ENCODE results near the gene RAB1A.

RAB1A gene

GRCh38 chr2:65120990-65121693 lies 8.8 kb downstream of the RAB1A start:
- ATAC-seq (no peak), DNase-seq (no peak)
- H3K4me1 Mint-ChIP-seq: peaks cover 81% of the 10 kb centered on the region
- H3K4me3 Mint-ChIP-seq: no peak overlapping the region
- no peaks in the 10 kb centered on the region for H3K9me3 Mint-ChIP-seq
- no peaks in the 10 kb centered on the region for H3K27me3 Mint-ChIP-seq
- H3K27ac Mint-ChIP-seq: no peak overlapping the region

GRCh38 chr2:65116645-65117044 lies 13.3 kb downstream of the RAB1A start:
- no peak for ATAC-seq
- no peak overlapping the region for H3K27ac Mint-ChIP-seq
- H3K4me3 Mint-ChIP-seq: no peak overlapping the region
- H3K27me3 Mint-ChIP-seq: no peaks in the 10 kb centered on the region
- no peaks in the 10 kb centered on the region for H3K9me3 Mint-ChIP-seq
- H3K4me1 Mint-ChIP-seq: peaks cover 69% of the 10 kb centered on the region
- DNase-seq: no peak

GRCh38 chr2:65114921-65115320 lies 15.0 kb downstream of the RAB1A start:
- Mint-ChIP-seq H3K4me1 (peaks cover 51% of the 10 kb centered on the region), H3K4me3 (no peak overlapping the region), H3K27me3 (no peaks in the 10 kb centered on the region), H3K9me3 (no peaks in the 10 kb centered on the region), H3K27ac (no peak overlapping the region)
- DNase-seq (no peak), ATAC-seq (no peak)

GRCh38 chr2:65113816-65114215 lies 16.1 kb downstream of the RAB1A start:
- H3K27ac Mint-ChIP-seq: no peak overlapping the region
- H3K4me1 Mint-ChIP-seq: peaks cover 42% of the 10 kb centered on the region

GRCh38 chr2:65113229-65113628 lies 16.7 kb downstream of the RAB1A start:
- DNase-seq (no peak), ATAC-seq (no peak)
- Mint-ChIP-seq H3K4me1 (peaks cover 37% of the 10 kb centered on the region), H3K27me3 (no peaks in the 10 kb centered on the region), H3K9me3 (no peaks in the 10 kb centered on the region), H3K27ac (no peak overlapping the region), H3K4me3 (no peak overlapping the region)

More at GRCh38 chr2:65113816-65114215, 16.1 kb downstream of the RAB1A start:
- DNase-seq (no peak), ATAC-seq (no peak)
- no peaks in the 10 kb centered on the region for H3K9me3 Mint-ChIP-seq
- no peak overlapping the region for H3K4me3 Mint-ChIP-seq
- H3K27me3 Mint-ChIP-seq: no peaks in the 10 kb centered on the region

- Mint-ChIP-seq H3K27ac (peak overlapping the region in 1 of 2 donors; percentile 42), H3K4me3 (no peak overlapping the region), H3K4me1 (peaks cover 31% of the 10 kb centered on the region), H3K27me3 (no peaks in the 10 kb centered on the region), H3K9me3 (no peaks in the 10 kb centered on the region)
- DNase-seq: no peak
- ATAC-seq: no peak
Measured at GRCh38 chr2:65112633-65113032, 17.3 kb downstream of the RAB1A start.

GRCh38 chr2:65108780-65109179 lies 21.1 kb downstream of the RAB1A start:
- H3K27me3 Mint-ChIP-seq: no peaks in the 10 kb centered on the region
- ATAC-seq (no peak), DNase-seq (no peak)
- no peak overlapping the region for H3K27ac Mint-ChIP-seq
- peaks cover 15% of the 10 kb centered on the region for H3K4me1 Mint-ChIP-seq
- no peaks in the 10 kb centered on the region for H3K9me3 Mint-ChIP-seq
- H3K4me3 Mint-ChIP-seq: no peak overlapping the region

- Mint-ChIP-seq H3K9me3 (no peaks in the 10 kb centered on the region), H3K4me1 (peaks cover 12% of the 10 kb centered on the region), H3K4me3 (no peak overlapping the region), H3K27me3 (no peaks in the 10 kb centered on the region), H3K27ac (peak overlapping the region in 1 of 2 donors; percentile 63)
- DNase-seq (no peak), ATAC-seq (no peak)
Measured at GRCh38 chr2:65107530-65107929, 22.4 kb downstream of the RAB1A start.

GRCh38 chr2:65103013-65103715 lies 26.7 kb downstream of the RAB1A start:
- ATAC-seq (no peak), DNase-seq (no peak)
- no peak overlapping the region for H3K27ac Mint-ChIP-seq
- no peak overlapping the region for H3K4me3 Mint-ChIP-seq
- no peaks in the 10 kb centered on the region for H3K27me3 Mint-ChIP-seq
- no peaks in the 10 kb centered on the region for H3K9me3 Mint-ChIP-seq
- peaks cover 17% of the 10 kb centered on the region for H3K4me1 Mint-ChIP-seq

- ATAC-seq (no peak), DNase-seq (no peak)
- Mint-ChIP-seq H3K27me3 (no peaks in the 10 kb centered on the region), H3K4me1 (peaks cover 12% of the 10 kb centered on the region), H3K9me3 (no peaks in the 10 kb centered on the region), H3K27ac (no peak overlapping the region), H3K4me3 (no peak overlapping the region)
Measured at GRCh38 chr2:65101071-65101470, 28.8 kb downstream of the RAB1A start.

GRCh38 chr2:65098741-65099140 lies 31.2 kb downstream of the RAB1A start:
- Mint-ChIP-seq H3K27ac (peak overlapping the region in 1 of 2 donors; percentile 40), H3K4me1 (peaks cover 5% of the 10 kb centered on the region), H3K27me3 (no peaks in the 10 kb centered on the region), H3K9me3 (no peaks in the 10 kb centered on the region), H3K4me3 (no peak overlapping the region)
- ATAC-seq (no peak), DNase-seq (no peak)

GRCh38 chr2:65097844-65098243 lies 32.1 kb downstream of the RAB1A start:
- DNase-seq (no peak), ATAC-seq (no peak)
- Mint-ChIP-seq H3K27me3 (no peaks in the 10 kb centered on the region), H3K4me1 (peaks cover 5% of the 10 kb centered on the region), H3K4me3 (no peak overlapping the region), H3K27ac (no peak overlapping the region), H3K9me3 (no peaks in the 10 kb centered on the region)

GRCh38 chr2:65096948-65097347 lies 33.0 kb downstream of the RAB1A start:
- H3K4me1 Mint-ChIP-seq: peaks cover 5% of the 10 kb centered on the region
- H3K27ac Mint-ChIP-seq: no peak overlapping the region
- DNase-seq: no peak
- no peak for ATAC-seq
- no peak overlapping the region for H3K4me3 Mint-ChIP-seq
- H3K27me3 Mint-ChIP-seq: no peaks in the 10 kb centered on the region
- no peaks in the 10 kb centered on the region for H3K9me3 Mint-ChIP-seq

GRCh38 chr2:65093211-65093610 lies 36.7 kb downstream of the RAB1A start:
- Mint-ChIP-seq H3K4me1 (no peaks in the 10 kb centered on the region), H3K4me3 (no peak overlapping the region), H3K27ac (no peak overlapping the region), H3K27me3 (no peaks in the 10 kb centered on the region), H3K9me3 (no peaks in the 10 kb centered on the region)
- ATAC-seq: no peak
- DNase-seq: no peak

GRCh38 chr2:65092791-65093190 lies 37.1 kb downstream of the RAB1A start:
- Mint-ChIP-seq H3K9me3 (no peaks in the 10 kb centered on the region), H3K27ac (peak overlapping the region; percentile 10 to 20), H3K27me3 (no peaks in the 10 kb centered on the region), H3K4me1 (no peaks in the 10 kb centered on the region), H3K4me3 (no peak overlapping the region)
- no peak for ATAC-seq
- DNase-seq: no peak

GRCh38 chr2:65085148-65085547 lies 44.8 kb downstream of the RAB1A start:
- Mint-ChIP-seq H3K27me3 (no peaks in the 10 kb centered on the region), H3K9me3 (no peaks in the 10 kb centered on the region), H3K4me3 (no peak overlapping the region), H3K27ac (no peak overlapping the region), H3K4me1 (no peaks in the 10 kb centered on the region)
- no peak for ATAC-seq
- no peak for DNase-seq
